ENCODE results near the gene CD99L2. TPM values are rescaled to one million over a fixed set of nuclear protein-coding genes. Genes with fewer than 3 reads are reported as not detected.
A peak's percentile ranks its signal among the peaks of the same experiment; 100 is the strongest.

The CD99L2 gene
- polyA plus RNA-seq, 4 donors: 39.0 to 60.1 (median 42.5) TPM

GRCh38 chrX:150813922-150814321 lies 84.5 kb downstream of the CD99L2 start:
- DNase-seq (ENCODE audit: low read depth in 4 of 4, low spot score in 3 of 4): no peak

- DNase-seq (ENCODE audit: low read depth in 4 of 4, low spot score in 3 of 4): no peak
Observed at GRCh38 chrX:150806827-150807226, 91.6 kb downstream of the CD99L2 start.

- no peak for DNase-seq (ENCODE audit: low read depth in 4 of 4, low spot score in 3 of 4)
Observed at GRCh38 chrX:150805736-150806135, 92.7 kb downstream of the CD99L2 start.

- no peak for DNase-seq (ENCODE audit: low read depth in 4 of 4, low spot score in 3 of 4)
Observed at GRCh38 chrX:150792949-150793527, 105.4 kb downstream of the CD99L2 start.

- no peak for DNase-seq (ENCODE audit: low read depth in 4 of 4, low spot score in 3 of 4)
Observed at GRCh38 chrX:150790021-150790420, 108.4 kb downstream of the CD99L2 start.

- DNase-seq (ENCODE audit: low read depth in 4 of 4, low spot score in 3 of 4): no peak
Observed at GRCh38 chrX:150781677-150782076, 116.8 kb downstream of the CD99L2 start.

GRCh38 chrX:150779385-150779784 lies 119.1 kb downstream of the CD99L2 start:
- DNase-seq (ENCODE audit: low read depth in 4 of 4, low spot score in 3 of 4): no peak

GRCh38 chrX:150777328-150777992 lies 121.0 kb downstream of the CD99L2 start:
- DNase-seq (ENCODE audit: low read depth in 4 of 4, low spot score in 3 of 4): no peak

- no peak for DNase-seq (ENCODE audit: low read depth in 4 of 4, low spot score in 3 of 4)
Observed at GRCh38 chrX:150775569-150776350, 122.7 kb downstream of the CD99L2 start.

GRCh38 chrX:150774798-150775568 lies 123.5 kb downstream of the CD99L2 start:
- DNase-seq (ENCODE audit: low read depth in 4 of 4, low spot score in 3 of 4): no peak

- DNase-seq (ENCODE audit: low read depth in 4 of 4, low spot score in 3 of 4): no peak
Observed at GRCh38 chrX:150773634-150774033, 124.8 kb downstream of the CD99L2 start.

GRCh38 chrX:150773117-150773516 lies 125.4 kb downstream of the CD99L2 start:
- no peak for DNase-seq (ENCODE audit: low read depth in 4 of 4, low spot score in 3 of 4)

GRCh38 chrX:150772150-150772970 lies 126.1 kb downstream of the CD99L2 start:
- DNase-seq (ENCODE audit: low read depth in 4 of 4, low spot score in 3 of 4): peak in 3 of 4 donors; percentile 18 to 29 (median 21)

GRCh38 chrX:150771116-150771515 lies 127.4 kb downstream of the CD99L2 start:
- DNase-seq (ENCODE audit: low read depth in 4 of 4, low spot score in 3 of 4): no peak

- no peak for DNase-seq (ENCODE audit: low read depth in 4 of 4, low spot score in 3 of 4)
Observed at GRCh38 chrX:150770623-150771022, 127.8 kb downstream of the CD99L2 start.

GRCh38 chrX:150769408-150769807 lies 129.1 kb downstream of the CD99L2 start:
- no peak for DNase-seq (ENCODE audit: low read depth in 4 of 4, low spot score in 3 of 4)

GRCh38 chrX:150768580-150769190 lies 129.8 kb downstream of the CD99L2 start:
- no peak for DNase-seq (ENCODE audit: low read depth in 4 of 4, low spot score in 3 of 4)

GRCh38 chrX:150768132-150768485 lies 130.4 kb downstream of the CD99L2 start:
- DNase-seq (ENCODE audit: low read depth in 4 of 4, low spot score in 3 of 4): no peak

GRCh38 chrX:150767475-150768131 lies 130.9 kb downstream of the CD99L2 start:
- no peak for DNase-seq (ENCODE audit: low read depth in 4 of 4, low spot score in 3 of 4)

All from left renal pelvis (tissue), 4 donors.